Peyer's patch (tissue), 4 donors: ENCODE measurements around the gene PHC2. TPM values are rescaled to one million over a fixed set of nuclear protein-coding genes. Genes with fewer than 3 reads are reported as not detected.
A peak's percentile ranks its signal among the peaks of the same experiment; 100 is the strongest.

Source experiments
- DNase-seq, 3 donors: peaks; one replicate each; pipeline ENCODE4 v3.0.0-alpha.2; 2017 to 2019
- H3K27ac ChIP-seq, 4 donors: fragments of 200-600 bp; sonication (generic); one replicate each; pipeline ENCODE4 v1.5.1; 2016 to 2019
- H3K27me3 ChIP-seq, 2 donors: fragments of 200-600 bp; sonication (generic); one replicate each; pipeline ENCODE4 v1.5.1; 2019
- H3K36me3 ChIP-seq, 3 donors: fragments of 200-600 bp; sonication (generic); one replicate each; pipeline ENCODE4 v1.5.1; 2016 to 2019
- H3K4me1 ChIP-seq, 4 donors: fragments of 200-600 bp; sonication (generic); one replicate each; pipeline ENCODE4 v1.5.1; 2016 to 2019
- H3K4me3 ChIP-seq, 4 donors: fragments of 200-600 bp; sonication (generic); 1 replicate in 3 of 4; 2 replicates in 1 of 4; pipeline ENCODE4 v1.5.1; 2016 to 2019; ENCODE audit warnings: mild to moderate bottlenecking in 1 of 4
- H3K9me3 ChIP-seq, 4 donors: fragments of 200-600 bp; sonication (generic); one replicate each; pipeline ENCODE4 v1.5.1; 2016 to 2019; ENCODE audit warnings: mild to moderate bottlenecking in 1 of 4
- CTCF ChIP-seq, 6 experiments: fragments of 450-650 bp in 4 of 6; fragments of 200-600 bp in 2 of 6; sonication (generic) in 1 of 6; IDR thresholded peaks; one replicate each; pipeline ENCODE4 v1.5.1; 2017 to 2019; ENCODE audit warnings: antibody characterized with exemption in 6 of 6, mild to moderate bottlenecking in 3 of 6, moderate library complexity in 1 of 6
- POLR2A ChIP-seq, 2 donors: fragments of 450-650 bp; IDR thresholded peaks; one replicate each; pipeline ENCODE4 v1.5.1; 2017; ENCODE audit warnings: antibody characterized with exemption in 2 of 2, mild to moderate bottlenecking in 2 of 2, moderate library complexity in 2 of 2
- total RNA-seq, 4 donors: library from RNA; depleted of rRNA; stranded (reverse); fragments of >200 nt; gene quantifications; one replicate each; pipeline ENCODE4 v1.1.0, GENCODE V29; 2016

The PHC2 gene
- total RNA-seq, 4 donors from 2014 or later: 50.3 to 71.1 (median 65.9) TPM

- H3K27ac ChIP-seq: no peak overlapping the region
- H3K4me3 ChIP-seq: no peak overlapping the region
- peak in 2 of 3 donors; percentile 28 to 41 for DNase-seq
- no peaks in the 10 kb centered on the region for H3K27me3 ChIP-seq
- H3K4me1 ChIP-seq: peaks cover 0 to 3% (median 0%) of the 10 kb centered on the region in 4 donors
- TF ChIP-seq CTCF (IDR thresholded peaks at IDR 0.05): no peak
- no peak for TF ChIP-seq POLR2A (IDR thresholded peaks at IDR 0.05)
- H3K36me3 ChIP-seq: peaks cover 0 to 5% (median 0%) of the 10 kb centered on the region in 3 donors
- H3K9me3 ChIP-seq: no peaks in the 10 kb centered on the region
Observed at GRCh38 chr1:33288976-33289857, 141.7 kb downstream of the PHC2 start.

- H3K27ac ChIP-seq: no peak overlapping the region
- H3K4me1 ChIP-seq: peaks cover 0 to 3% (median 0%) of the 10 kb centered on the region in 4 donors
- DNase-seq: no peak
- no peaks in the 10 kb centered on the region for H3K9me3 ChIP-seq
- peaks cover 0 to 11% (median 0%) of the 10 kb centered on the region in 3 donors for H3K36me3 ChIP-seq
- no peaks in the 10 kb centered on the region for H3K27me3 ChIP-seq
- TF ChIP-seq CTCF (IDR thresholded peaks at IDR 0.05): no peak
- TF ChIP-seq POLR2A (IDR thresholded peaks at IDR 0.05): no peak
- no peak overlapping the region for H3K4me3 ChIP-seq
Observed at GRCh38 chr1:33287317-33287716, 143.6 kb downstream of the PHC2 start.

GRCh38 chr1:33286451-33287185 is 144.3 kb downstream of the PHC2 start:
- no peak for TF ChIP-seq CTCF (IDR thresholded peaks at IDR 0.05)
- no peak for TF ChIP-seq POLR2A (IDR thresholded peaks at IDR 0.05)
- H3K27me3 ChIP-seq: no peaks in the 10 kb centered on the region
- no peak overlapping the region for H3K4me3 ChIP-seq
- H3K27ac ChIP-seq: no peak overlapping the region
- H3K4me1 ChIP-seq: peaks cover 0 to 3% (median 0%) of the 10 kb centered on the region in 4 donors
- H3K9me3 ChIP-seq: no peaks in the 10 kb centered on the region
- H3K36me3 ChIP-seq: peaks cover 0 to 18% (median 0%) of the 10 kb centered on the region in 3 donors
- DNase-seq: peak in 2 of 3 donors; percentile 26 to 37

- TF ChIP-seq CTCF (IDR thresholded peaks at IDR 0.05) (no peak), POLR2A (IDR thresholded peaks at IDR 0.05) (no peak)
- Histone ChIP-seq H3K36me3 (peaks cover 0 to 37% (median 0%) of the 10 kb centered on the region in 3 donors), H3K27me3 (no peaks in the 10 kb centered on the region), H3K9me3 (no peaks in the 10 kb centered on the region), H3K27ac (no peak overlapping the region), H3K4me1 (peaks cover 0 to 3% (median 0%) of the 10 kb centered on the region in 4 donors), H3K4me3 (no peak overlapping the region)
- DNase-seq: peak in 1 of 3 donors; percentile 9
Observed at GRCh38 chr1:33284049-33284448, 146.8 kb downstream of the PHC2 start.

GRCh38 chr1:33282791-33283190 is 148.1 kb downstream of the PHC2 start:
- H3K9me3 ChIP-seq: no peaks in the 10 kb centered on the region
- TF ChIP-seq CTCF (IDR thresholded peaks at IDR 0.05) (no peak), POLR2A (IDR thresholded peaks at IDR 0.05) (no peak)
- H3K27me3 ChIP-seq: no peaks in the 10 kb centered on the region
- no peak overlapping the region for H3K27ac ChIP-seq
- peaks cover 0 to 3% (median 0%) of the 10 kb centered on the region in 4 donors for H3K4me1 ChIP-seq
- no peak for DNase-seq
- H3K36me3 ChIP-seq: peaks cover 0 to 37% (median 0%) of the 10 kb centered on the region in 3 donors
- no peak overlapping the region for H3K4me3 ChIP-seq
